ENCODE results near the gene BABAM2. TPM values are rescaled to one million over a fixed set of nuclear protein-coding genes. Genes with fewer than 3 reads are reported as not detected.
A peak's percentile ranks its signal among the peaks of the same experiment; 100 is the strongest.

BABAM2 gene
- total and polyA plus RNA-seq, 2 of the 4 experiments (the other 2 are of a cell fraction): 20.9 to 23.1 TPM

DNA sequence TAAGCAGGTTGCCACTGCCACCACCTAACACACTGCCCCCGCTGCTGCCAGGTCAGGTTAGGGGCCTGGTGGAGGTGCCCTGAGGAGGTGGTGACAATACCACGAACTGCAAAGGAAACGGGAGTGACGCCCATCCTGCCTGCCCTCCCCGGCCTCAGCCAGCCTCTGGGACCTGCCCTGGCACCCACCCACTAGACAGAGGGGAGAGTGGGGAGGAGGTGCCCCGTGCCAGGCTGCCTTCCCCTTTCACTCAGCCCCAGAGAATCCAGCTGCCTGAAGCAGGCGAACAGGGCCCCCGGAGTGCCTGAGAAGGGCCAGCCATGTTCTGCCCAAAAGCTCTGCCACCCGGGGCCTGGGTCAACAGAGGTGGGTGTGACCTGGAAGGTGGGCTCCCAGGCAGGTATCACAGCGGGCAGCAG, 457.6 kb downstream of the BABAM2 start:
- no peak for TF ChIP-seq CEBPB (IDR thresholded peaks at IDR 0.05; ENCODE audit: low read depth, low read length)
- ATAC-seq (ENCODE audit: low read depth) (no peak), DNase-seq (no peak)
- H3K56ac ChIP-seq (ENCODE audit: extremely low read depth, insufficient read depth, low read length): no peak overlapping the region
- H3K23ac ChIP-seq (ENCODE audit: low read depth, low read length): no peak overlapping the region
- H2BK5ac ChIP-seq (ENCODE audit: low read depth, low read length, poor library complexity, severe bottlenecking): no peak overlapping the region
- ChIA-PET POLR2A (ENCODE audit: unreplicated experiment) (no interaction called here), CTCF (no interaction called here)
- no peak overlapping the region for H3K4me3 ChIP-seq (ENCODE audit: insufficient read depth, low read depth, low read length)
- H4K91ac ChIP-seq (ENCODE audit: insufficient read depth, low read depth, low read length): peak overlapping the region; percentile 41; the same call in 1 of the 2 replicates
- intact Hi-C loops (cut with micrococcal nuclease) (no loop called here), dilution Hi-C loops (cut with HindIII; ENCODE audit: low sequenced_read_pairs, unreplicated experiment) (no loop called here), in situ Hi-C loops (cut with MboI; ENCODE audit: low sequenced_read_pairs) (no loop called here)
- H2BK15ac ChIP-seq (ENCODE audit: low read depth, low read length): no peak overlapping the region; the same call in 2 of the 3 replicates
- H3K27me3 ChIP-seq (ENCODE audit: control insufficient read depth, insufficient read depth, low read length): no peaks in the 10 kb centered on the region
- H3K4me1 ChIP-seq (ENCODE audit: control insufficient read depth, insufficient read depth, low read length): peaks cover 14% of the 10 kb centered on the region
- peak overlapping the region; percentile 16; the same call in 1 of the 2 replicates for H3K18ac ChIP-seq (ENCODE audit: low read depth, low read length)
- H2AK9ac ChIP-seq (replicated peaks; ENCODE audit: low read depth, low read length, poor library complexity): peak overlapping the region; percentile 37
- peak overlapping the region; percentile 64 for H3K4ac ChIP-seq (ENCODE audit: low read depth, low read length)
- peak overlapping the region; percentile 80; the same call in 1 of the 2 replicates for H2AK5ac ChIP-seq (ENCODE audit: low read depth, low read length)
- H2BK20ac ChIP-seq (ENCODE audit: low read depth, low read length): peak overlapping the region; percentile 28; the same call in 1 of the 2 replicates
- H3K14ac ChIP-seq (replicated peaks; ENCODE audit: low read depth, low read length): no peak overlapping the region
- no peaks in the 10 kb centered on the region for H3K36me3 ChIP-seq (ENCODE audit: control insufficient read depth, insufficient read depth, low read length)
- no peak overlapping the region for H4K5ac ChIP-seq (ENCODE audit: low read depth, low read length)
- H3K79me1 ChIP-seq (ENCODE audit: low read depth in 1 of 2, low read length in 2 of 2): no peaks in the 10 kb centered on the region
- 80% methylated on average over 1 of the region's 10 CpGs; no CpG with 5 or more reads in 1 of the 2 experiments for WGBS, 2 experiments (ENCODE audit: extremely low coverage in 2 of 2, insufficient read length in 1 of 2)
- H4K20me1 ChIP-seq (ENCODE audit: insufficient read depth, low read length): no peaks in the 10 kb centered on the region
- H3K27ac ChIP-seq (ENCODE audit: insufficient read depth, low read length): no peak overlapping the region
- BruUV-seq (replicated peaks): no TSS peak
- H4K8ac ChIP-seq (ENCODE audit: low read depth in 2 of 2, low read length in 2 of 2): no peak overlapping the region
- peaks cover 7% of the 10 kb centered on the region for H3K9me1 ChIP-seq (ENCODE audit: insufficient read depth, low read length)
- no peak overlapping the region; the same call in 1 of the 2 replicates for H2BK120ac ChIP-seq (ENCODE audit: low read depth, low read length)
- peak overlapping the region; percentile 7 for H2AFZ ChIP-seq (replicated peaks; ENCODE audit: low read length, poor library complexity)
- no peak overlapping the region for H3K9ac ChIP-seq (ENCODE audit: low read depth, low read length)
- no peaks in the 10 kb centered on the region for H3K9me3 ChIP-seq (ENCODE audit: control insufficient read depth, insufficient read depth, low read length)
- no peak overlapping the region for H3K4me2 ChIP-seq (ENCODE audit: low read depth, low read length)
